Measurements from ENCODE around the gene SEPTIN5.

SEPTIN5 gene

DNA sequence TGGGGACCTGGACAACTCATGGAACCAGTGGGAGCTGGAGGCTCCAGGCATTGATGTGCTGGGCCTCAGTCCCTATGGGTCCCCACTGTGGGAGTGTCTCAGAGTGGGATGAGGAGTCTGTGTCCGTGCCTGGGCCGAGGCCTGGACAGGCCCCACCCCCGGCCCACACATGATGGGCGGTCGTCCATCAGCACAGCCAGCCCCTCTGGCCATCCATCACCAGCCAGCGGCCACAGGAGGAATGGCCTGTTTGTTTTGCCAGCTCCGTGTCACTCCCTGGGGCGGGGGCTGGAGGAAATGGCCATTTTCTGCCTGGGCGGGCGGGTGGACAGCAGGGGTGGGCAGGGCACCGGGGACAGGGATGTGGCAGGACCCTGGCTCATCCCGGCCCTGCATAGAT lies 33.2 kb downstream of the SEPTIN5 start:
- TF ChIP-seq, protein P1, sequence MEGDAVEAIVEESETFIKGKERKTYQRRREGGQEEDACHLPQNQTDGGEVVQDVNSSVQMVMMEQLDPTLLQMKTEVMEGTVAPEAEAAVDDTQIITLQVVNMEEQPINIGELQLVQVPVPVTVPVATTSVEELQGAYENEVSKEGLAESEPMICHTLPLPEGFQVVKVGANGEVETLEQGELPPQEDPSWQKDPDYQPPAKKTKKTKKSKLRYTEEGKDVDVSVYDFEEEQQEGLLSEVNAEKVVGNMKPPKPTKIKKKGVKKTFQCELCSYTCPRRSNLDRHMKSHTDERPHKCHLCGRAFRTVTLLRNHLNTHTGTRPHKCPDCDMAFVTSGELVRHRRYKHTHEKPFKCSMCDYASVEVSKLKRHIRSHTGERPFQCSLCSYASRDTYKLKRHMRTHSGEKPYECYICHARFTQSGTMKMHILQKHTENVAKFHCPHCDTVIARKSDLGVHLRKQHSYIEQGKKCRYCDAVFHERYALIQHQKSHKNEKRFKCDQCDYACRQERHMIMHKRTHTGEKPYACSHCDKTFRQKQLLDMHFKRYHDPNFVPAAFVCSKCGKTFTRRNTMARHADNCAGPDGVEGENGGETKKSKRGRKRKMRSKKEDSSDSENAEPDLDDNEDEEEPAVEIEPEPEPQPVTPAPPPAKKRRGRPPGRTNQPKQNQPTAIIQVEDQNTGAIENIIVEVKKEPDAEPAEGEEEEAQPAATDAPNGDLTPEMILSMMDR (IDR thresholded peaks at IDR 0.05), result no peak

DNA sequence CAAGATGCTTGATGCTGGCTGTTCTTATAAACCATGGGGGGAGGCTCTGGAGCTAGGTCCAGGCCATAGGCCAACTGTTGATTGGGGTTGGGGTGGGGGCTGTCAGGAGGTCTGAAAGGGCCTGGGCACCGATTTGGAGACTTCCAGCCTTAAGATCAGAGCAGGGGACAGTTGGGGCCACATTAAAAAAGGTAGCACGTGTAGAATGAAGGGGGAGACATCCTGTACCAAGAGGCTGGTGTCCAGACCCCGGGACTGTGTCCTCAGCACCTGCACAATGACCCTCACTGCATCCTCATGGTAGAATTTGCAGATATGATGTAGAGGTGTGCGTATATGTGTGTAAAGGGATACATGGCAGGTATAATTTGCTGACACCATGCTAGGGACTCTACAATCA lies 33.8 kb downstream of the SEPTIN5 start:
- TF ChIP-seq, protein P1 (IDR thresholded peaks at IDR 0.05), result no peak

DNA sequence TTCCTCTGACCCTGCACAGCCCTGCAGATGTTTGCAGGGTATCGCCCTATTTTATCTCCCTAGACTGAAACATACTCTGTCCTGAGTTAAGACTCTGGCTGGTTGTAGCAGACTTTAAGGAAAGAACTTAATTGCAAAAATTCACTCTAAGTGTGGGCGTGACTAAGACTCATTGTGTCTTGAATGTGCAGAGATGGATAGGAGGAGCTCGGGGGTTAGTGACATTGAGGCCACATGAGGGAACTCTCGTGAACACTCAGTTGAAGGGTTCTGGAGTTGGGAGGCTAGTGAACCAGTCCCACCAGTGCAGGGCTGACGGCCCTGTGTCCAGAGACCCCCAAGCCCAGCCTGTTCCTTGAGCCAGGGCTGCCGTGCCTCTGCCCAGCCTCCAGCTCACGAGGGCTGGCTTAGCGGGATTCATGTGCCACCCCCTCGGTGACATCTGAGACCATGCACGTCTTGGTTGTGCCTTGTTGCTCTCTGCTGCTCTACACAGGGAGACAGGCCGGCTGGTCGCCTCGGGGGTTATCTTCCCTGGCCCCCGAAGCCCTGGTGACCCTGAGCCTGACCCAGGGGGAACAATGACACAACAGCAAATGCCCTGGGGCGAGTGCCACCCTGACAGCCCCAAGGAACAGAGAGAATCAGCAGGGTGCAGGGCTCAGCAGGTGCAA lies 34.8 kb downstream of the SEPTIN5 start:
- TF ChIP-seq, protein P1 (IDR thresholded peaks at IDR 0.05), result no peak

DNA sequence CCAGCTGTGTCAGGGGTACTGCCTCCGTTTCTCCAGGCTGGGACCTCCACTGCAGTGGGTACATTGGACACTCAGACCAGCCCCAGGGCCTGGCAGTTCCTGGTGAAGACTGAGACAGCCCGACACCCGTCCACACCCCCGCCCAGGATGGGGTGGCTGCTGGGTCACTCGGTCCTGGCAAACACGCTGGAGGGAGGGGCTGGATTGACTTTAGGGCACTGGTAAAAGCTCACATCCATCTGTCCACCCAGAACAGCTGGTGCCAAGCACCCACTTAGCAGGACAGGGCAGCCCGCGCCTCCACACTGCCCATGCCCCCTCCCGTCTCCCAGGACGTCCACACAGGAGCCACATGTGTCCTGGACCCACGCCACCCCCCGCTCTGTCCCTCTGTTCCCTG lies 35.6 kb downstream of the SEPTIN5 start:
- TF ChIP-seq, protein P1 (IDR thresholded peaks at IDR 0.05), result no peak

DNA sequence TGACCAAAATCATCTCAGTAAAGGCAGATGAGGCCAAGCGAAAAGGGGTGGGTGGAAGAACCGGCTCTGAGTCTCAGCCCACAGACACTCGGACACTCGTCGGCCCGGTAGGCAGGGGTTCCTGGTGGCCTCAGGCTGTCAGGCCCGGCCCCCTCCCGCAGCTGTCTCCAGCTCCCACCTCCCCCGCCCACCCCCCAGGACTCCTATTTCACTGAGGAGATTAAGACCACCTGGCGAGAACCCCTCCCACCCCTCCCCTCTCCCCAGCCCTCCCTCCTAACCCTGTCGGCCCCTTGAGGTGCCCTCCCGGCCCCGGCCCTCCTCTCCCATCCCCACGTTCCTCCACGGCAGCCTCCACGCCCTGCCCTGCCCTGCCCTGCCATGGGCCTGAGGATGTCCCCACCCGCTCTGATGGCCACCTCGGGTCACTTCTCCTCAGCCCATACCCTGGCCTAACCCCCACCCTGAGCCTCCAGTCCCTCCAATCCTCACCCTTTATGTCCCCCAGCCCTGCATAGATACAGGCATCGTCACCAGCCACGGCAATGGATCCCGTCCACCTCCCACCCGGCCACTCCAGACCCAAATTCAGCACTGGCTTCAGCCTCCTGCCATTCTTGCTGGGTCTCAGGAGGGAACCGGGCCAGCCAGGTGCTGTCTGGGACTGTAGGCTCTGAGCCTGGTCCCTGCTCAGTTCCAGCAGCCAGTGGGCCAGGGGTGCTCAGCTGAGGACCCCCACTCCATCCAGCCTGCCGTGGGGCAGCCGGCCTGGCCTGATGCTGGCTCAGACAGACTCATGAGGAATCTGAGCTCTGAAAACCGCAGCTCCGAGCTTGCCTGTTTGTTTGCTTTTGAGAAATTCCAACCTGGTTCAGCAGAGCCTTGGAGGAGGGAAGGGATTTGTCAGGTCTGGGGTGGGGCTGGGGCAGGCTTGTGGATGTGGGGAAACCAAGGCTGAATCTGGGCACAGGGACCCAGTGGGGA lies 36.5 kb downstream of the SEPTIN5 start:
- TF ChIP-seq, protein P1 (IDR thresholded peaks at IDR 0.05), result no peak

DNA sequence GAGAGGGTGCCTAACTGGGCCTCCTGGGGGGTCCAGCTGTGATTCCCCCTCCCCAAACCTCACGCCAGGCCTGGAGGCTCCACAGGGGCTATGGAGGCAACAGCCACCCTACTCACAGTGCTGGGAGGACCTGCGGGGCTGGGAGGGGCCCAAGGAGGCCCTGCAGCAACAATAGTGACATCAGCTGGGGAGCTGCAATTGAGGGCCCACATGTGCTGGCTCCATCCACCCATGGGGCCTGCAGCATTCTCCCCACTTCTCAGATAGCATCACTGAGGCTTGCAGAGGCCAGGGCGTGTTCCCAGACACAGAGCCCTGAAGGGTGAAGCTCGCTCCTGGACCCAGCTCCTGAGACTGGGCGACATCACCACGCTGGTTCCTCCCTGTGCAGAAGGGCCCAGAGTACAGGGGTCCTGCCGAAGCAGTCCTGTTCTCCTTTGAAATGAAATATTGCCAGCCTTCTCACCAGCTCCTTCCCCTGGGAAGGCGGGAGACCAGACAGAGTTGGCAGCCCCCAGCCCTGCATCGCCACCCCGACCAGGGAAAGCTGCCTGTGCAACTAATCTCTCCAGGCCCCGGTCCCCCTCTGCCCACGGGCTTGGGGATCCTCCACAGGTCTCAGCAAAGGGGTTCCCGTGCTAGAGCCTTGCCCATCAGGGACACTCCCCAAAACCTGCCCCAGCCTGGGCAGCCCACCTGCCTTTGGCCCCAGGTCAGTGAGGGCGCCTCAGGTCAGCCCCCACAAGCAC lies 37.4 kb downstream of the SEPTIN5 start:
- TF ChIP-seq, protein P1 (IDR thresholded peaks at IDR 0.05), result no peak

DNA sequence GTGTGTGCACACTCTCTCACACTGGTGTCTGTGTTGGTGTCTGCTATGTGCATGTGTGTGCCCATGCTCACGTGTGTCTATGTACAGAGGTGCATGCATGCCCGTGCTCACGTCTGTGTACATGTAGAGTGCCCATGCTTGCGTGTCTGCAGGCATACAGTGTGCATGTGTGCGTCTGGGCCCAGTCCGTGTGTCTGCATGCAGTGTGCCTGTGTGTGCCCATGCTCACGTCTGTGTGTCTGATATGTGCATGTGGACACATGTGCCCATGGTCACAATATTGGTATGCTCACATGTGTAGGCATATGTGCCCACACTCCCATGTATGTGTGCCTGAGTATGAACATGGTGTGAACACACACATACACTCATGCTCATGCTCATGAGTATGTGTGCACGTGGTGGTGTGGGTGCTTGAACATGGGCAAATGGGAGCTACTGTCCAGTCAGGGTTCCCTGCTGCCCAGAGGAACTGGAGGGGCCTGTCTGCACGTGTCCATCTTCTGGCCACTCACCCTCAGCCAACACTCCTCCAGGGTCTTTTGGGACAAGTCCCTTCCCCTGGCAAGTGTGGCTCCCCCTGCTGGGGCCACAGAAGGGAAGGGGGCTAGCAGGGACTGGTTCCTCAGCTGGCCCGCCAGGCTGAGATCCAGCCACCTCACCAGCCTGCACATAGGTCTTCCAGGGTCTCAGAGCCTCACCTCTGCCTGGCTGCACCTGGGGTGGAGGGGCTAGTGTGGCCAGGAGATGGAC lies 39.0 kb downstream of the SEPTIN5 start:
- TF ChIP-seq, protein P1 (IDR thresholded peaks at IDR 0.05), result peak; percentile 19; the same call in 1 of the 2 replicates

Data from LNCAP (cell line).